HCEC 1CT (cell line): ENCODE results near the gene SEMA6B.

Experiments used
- DNase-seq: peaks from one replicate; pipeline ENCODE4 v3.0.0-alpha.2; 2017

The SEMA6B gene

DNA sequence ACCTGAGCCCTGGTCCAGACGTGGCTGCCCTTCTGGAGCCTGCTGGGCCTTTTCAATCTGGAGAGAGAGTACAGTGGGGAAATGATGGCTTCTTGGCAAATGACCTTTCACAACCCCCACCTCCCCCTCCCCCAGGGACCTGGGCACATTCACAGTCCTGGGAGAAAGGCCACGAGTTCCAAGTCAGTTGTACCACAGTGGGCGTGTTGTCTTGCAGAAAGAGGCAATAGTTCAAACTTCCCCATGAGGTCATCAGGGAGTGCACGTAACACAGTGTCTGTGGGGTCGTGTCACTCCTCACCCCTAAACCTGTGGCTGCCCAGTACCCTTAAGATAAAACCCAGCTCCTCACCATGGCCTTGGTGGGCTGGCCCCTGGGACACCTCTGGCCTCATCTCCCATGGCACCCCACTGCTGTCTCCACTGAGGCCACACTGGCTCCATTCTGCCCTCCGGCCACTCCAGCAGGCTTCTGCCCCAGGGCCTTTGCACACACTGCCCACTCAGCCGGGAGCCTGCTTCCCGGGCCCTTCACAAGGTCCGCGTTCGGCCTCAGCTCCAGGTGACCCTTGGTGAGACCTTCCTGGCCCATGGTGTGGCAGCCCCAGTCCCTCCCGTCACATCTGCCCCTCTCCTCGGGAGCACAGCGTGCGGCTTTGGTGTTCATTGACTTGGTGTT lies 54.5 kb downstream of the SEMA6B start:
- no peak for DNase-seq

GRCh38 chr19:4504297-4504701 lies 55.2 kb downstream of the SEMA6B start:
- DNase-seq, result no peak

- DNase-seq, result no peak
Observed at GRCh38 chr19:4503825-4504170, 55.7 kb downstream of the SEMA6B start.

GRCh38 chr19:4503132-4503824 lies 56.2 kb downstream of the SEMA6B start:
- no peak for DNase-seq

GRCh38 chr19:4502282-4503131 lies 57.0 kb downstream of the SEMA6B start:
- no peak for DNase-seq

- DNase-seq, result no peak
Observed at GRCh38 chr19:4501691-4502090, 57.8 kb downstream of the SEMA6B start.

DNA sequence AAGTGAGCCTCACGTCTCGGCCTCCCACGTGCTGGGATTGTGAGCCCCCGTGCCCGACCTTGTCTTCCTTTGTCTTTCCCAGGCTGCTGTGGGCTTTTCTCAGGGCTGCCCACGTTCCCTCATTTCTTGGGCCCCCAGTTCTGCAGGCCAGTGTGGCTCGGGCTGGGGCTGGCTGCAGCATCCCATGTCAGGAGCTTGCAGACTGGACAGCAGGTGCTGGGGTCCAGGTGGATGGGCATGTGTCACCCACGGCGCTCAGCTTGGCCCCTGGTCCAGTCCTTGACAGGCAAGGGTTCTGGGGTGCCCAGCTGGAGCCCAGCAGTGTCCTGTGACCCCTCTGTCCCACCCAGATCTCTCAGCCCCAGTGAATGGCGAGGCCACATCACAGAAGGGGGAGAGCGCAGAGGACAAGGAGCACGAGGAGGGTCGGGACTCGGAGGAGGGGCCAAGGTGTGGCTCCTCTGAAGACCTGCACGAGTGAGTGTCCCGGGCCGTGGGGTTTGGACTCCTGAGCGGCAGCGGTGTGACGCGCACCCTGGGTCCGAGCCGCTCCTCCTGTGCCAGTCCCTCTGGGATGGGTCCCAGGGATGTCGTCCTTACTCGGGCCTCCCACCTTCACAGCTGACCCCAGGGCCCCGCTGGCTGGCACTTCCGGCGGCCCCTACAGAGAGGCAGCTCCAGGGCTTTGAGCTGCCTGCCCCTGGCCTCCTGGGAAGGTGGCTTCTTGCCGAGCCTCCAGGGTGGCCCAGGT lies 58.5 kb downstream of the SEMA6B start:
- DNase-seq, result no peak

- no peak for DNase-seq
Observed at GRCh38 chr19:4499855-4500254, 59.6 kb downstream of the SEMA6B start.

- no peak for DNase-seq
Observed at GRCh38 chr19:4499318-4499717, 60.2 kb downstream of the SEMA6B start.

DNA sequence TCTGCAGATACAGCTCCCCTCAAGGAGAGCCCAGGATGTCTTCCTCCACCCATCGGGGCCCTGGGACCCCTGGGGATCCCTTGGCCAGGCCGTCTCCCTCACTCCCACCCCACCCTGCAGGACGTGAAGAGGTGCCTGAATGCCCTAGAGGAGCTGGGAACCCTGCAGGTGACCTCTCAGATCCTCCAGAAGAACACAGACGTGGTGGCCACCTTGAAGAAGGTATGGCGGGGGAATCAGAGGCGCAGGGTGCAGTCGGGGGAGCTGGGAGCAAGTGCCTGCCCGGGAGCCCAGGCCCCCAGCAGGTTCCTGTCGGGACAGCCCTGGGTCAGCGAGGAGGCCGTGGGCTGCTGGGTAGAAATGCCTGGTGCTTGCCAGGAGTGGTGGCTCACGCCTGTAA lies 60.8 kb downstream of the SEMA6B start:
- DNase-seq, result no peak

DNA sequence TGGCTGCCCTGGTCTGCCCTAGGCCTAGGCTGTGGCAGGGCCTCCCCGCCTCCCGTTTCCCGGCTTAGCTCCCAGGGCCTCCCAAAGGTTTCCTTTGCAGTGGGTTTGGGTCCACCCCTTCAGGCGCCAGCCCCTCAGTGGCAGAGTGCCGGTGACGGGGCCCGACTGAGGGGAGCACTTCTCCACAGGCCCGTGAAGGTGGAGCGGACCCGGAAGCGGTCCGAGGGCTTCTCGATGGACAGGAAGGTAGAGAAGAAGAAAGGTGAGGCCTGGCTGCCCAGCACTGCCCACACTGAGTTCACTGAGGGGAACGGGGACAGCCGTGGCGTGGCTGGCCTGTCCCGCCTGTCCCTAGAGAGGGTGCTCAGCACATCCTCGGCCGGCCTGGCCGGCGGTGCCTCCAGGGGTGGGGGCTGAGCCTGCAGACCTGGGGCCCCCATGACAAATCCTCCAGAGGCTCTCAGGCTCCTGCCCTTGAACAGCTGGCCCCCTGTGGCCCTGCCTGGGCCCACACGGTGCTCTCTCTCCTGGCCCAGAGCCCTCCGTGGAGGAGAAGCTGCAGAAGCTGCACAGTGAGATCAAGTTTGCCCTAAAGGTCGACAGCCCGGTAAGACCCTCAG lies 61.6 kb downstream of the SEMA6B start:
- no peak for DNase-seq

DNA sequence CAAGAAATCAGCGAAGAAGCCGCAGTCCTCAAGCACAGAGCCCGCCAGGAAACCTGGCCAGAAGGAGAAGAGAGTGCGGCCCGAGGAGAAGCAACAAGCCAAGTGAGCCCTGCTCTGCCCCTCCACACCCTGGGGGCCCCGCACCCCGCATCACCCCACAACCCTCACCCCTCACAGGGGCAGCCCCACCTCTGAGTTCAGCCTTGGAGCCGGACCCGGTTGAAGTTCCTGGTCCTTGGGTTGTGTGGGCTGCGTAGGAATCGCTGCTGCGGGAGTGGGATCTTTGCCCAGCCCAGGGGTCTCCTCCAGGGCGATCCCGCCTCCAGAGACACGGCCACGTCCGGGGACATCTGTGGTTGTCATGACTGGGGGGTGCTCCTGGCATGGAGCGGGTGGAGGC lies 63.2 kb downstream of the SEMA6B start:
- DNase-seq, result no peak

- DNase-seq, result no peak
Observed at GRCh38 chr19:4495471-4495870, 64.0 kb downstream of the SEMA6B start.

DNA sequence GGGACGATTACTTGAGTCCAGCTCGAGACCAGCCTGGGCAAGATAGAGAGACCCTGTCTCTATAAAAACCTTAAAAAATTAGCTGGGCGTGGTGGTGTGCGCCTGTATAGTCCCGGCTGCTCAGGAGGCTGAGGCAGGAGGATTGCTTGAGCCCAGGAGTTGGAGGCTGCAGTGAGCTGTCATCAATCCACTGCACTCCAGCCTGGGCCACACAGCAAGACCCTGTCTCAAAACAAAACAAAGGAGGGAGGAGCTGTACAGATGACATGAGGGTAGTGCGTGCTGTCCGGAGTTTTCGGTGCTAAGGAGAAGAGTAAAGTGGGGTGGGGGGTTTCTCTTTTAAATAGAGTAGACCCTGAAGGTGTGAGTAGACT lies 64.8 kb downstream of the SEMA6B start:
- no peak for DNase-seq

DNA sequence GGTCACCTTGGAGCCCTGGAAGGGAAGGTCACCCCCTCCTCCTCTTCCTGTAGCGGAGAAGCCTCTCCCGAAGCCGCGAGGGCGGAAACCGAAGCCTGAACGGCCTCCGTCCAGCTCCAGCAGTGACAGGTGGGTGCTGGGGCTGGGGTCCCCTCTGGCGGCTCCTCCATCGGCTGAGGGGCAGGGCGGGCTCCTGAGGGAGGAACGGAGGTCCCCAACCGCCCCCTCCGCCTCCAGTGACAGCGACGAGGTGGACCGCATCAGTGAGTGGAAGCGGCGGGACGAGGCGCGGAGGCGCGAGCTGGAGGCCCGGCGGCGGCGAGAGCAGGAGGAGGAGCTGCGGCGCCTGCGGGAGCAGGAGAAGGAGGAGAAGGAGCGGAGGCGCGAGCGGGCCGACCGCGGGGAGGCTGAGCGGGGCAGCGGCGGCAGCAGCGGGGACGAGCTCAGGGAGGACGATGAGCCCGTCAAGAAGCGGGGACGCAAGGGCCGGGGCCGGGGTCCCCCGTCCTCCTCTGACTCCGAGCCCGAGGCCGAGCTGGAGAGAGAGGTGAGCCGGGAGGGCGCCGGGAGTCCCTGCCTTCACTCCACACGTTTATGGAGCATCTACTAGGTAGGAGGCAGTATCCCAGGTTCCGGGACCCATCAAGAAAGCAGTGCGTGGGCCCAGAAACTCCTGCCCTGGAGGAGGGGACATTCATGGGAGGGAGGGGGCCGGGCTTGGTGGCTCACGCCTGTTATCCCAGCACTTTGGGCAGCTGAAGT lies 65.4 kb downstream of the SEMA6B start:
- no peak for DNase-seq

DNA sequence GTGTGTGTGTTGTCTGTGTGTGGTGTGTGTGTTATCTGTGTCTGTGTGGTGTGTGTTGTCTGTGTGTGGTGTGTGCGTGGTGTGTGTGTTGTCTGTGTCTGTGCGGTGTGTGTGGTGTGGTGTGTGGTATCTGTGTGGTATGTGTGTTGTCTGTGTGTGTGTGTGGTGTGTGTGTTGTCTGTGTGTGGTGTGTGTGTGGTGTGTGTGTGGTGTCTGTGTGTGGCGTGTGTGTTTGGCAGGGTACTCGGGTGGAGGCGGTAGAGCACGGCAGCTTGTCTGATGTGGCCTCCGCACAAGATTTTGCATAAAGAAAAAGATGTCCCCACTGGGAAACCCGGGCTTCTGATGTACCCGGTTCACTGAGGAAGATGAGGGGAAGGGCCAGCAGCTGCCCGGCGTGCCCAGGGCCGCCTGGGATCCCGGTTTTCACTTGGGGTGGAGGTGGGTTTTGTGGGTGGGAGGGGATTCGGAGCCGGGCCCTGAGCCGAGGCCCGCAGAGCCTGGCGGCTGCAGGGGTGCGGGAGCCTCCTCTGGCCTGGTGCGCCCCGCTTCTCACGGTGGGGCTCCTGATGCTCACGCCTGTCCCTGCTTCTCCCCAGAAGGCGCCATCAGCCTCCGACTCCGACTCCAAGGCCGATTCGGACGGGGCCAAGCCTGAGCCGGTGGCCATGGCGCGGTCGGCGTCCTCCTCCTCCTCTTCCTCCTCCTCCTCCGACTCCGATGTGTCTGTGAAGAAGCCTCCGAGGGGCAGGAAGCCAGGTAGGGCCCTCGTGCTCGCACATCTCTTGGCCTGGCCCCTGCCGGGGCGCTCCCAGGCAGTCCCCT lies 66.2 kb downstream of the SEMA6B start:
- no peak for DNase-seq
